K562 (cell line): ENCODE measurements around the gene HYAL4.

Experiments
- KLF10 ChIP-seq: fragments of 250-450 bp; sonication (Bioruptor Pico); IDR thresholded peaks from 2 replicates; pipeline ENCODE4 v1.6.1; 2021; ENCODE audit warnings: matching md5 sums
- MAZ ChIP-seq, 2 experiments: fragments of 450-650 bp in 1 of 2; sonication (generic) in 1 of 2; formaldehyde crosslinking; IDR thresholded peaks in 1 of 2; conservative IDR thresholded peaks in 1 of 2; 2 replicates each; pipeline versions ENCODE4 v1.4.0 to v1.5.0; 2020; ENCODE audit warnings: mild to moderate bottlenecking in 1 of 2, missing genetic modification reagents in 1 of 2
- PHF21A ChIP-seq: fragments of 450-650 bp; IDR thresholded peaks from 2 replicates; pipeline ENCODE4 v1.6.1; 2017; ENCODE audit warnings: low read depth, borderline replicate concordance
- TAF1 ChIP-seq: IDR thresholded peaks from 2 replicates; pipeline ENCODE4 v1.6.1; 2011; ENCODE audit warnings: mild to moderate bottlenecking, low read length, moderate library complexity; ENCODE audit not compliant: insufficient read depth, control insufficient read depth, severe bottlenecking; ENCODE audit errors: extremely low read depth
- YBX1 ChIP-seq: fragments of 450-650 bp; IDR thresholded peaks from 2 replicates; pipeline ENCODE4 v1.7.1; 2016; ENCODE audit warnings: mild to moderate bottlenecking
- YY1 ChIP-seq, 3 experiments: IDR thresholded peaks; 2 replicates each; pipeline ENCODE4 v1.6.1; 2011; ENCODE audit warnings: low read length in 2 of 3, mild to moderate bottlenecking in 2 of 3, moderate library complexity in 2 of 3, borderline replicate concordance in 1 of 3, control low read depth in 1 of 3, low read depth in 1 of 3; ENCODE audit not compliant: insufficient read depth in 3 of 3, insufficient replicate concordance in 2 of 3, control insufficient read depth in 1 of 3, insufficient read length in 1 of 3; ENCODE audit errors: extremely low read depth in 1 of 3
- TF ChIP-seq, protein P1 (sequence below): fragments of 250-450 bp; sonication (Bioruptor Pico); IDR thresholded peaks from 2 replicates; pipeline ENCODE4 v1.9.0; 2021; ENCODE audit warnings: mild to moderate bottlenecking
- TF ChIP-seq, protein P2 (sequence below), 3 experiments: IDR thresholded peaks in 2 of 3; conservative IDR thresholded peaks in 1 of 3; 2 replicates each; pipeline ENCODE4 v1.5.1; 2011 to 2012; ENCODE audit warnings: low read length in 3 of 3, mild to moderate bottlenecking in 3 of 3, control low read depth in 2 of 3, improper control_type of control experiment in 1 of 3, inconsistent platforms in 1 of 3, low read depth in 1 of 3, mixed read lengths in 1 of 3, moderate library complexity in 1 of 3; ENCODE audit not compliant: insufficient read depth in 2 of 3

DNA sequence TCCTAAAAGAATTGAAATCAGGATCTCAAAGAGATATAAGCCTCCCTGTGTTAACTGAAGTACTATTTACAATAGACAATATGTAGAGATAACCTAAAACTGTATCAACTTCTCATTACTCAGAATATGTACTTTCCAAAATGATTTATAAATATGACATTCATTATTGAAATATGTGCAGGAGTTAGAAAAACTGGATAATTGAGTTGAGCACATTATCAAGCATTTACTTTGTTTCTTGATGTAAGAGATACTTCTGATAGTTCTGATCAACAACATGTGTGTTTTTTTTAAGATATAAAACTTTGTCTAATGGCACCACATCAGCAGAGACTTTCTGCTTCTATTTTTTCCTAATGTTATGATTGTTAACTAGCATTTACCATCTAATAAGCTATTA, 38.2 kb downstream of the HYAL4 start:
- TF ChIP-seq, protein P1, sequence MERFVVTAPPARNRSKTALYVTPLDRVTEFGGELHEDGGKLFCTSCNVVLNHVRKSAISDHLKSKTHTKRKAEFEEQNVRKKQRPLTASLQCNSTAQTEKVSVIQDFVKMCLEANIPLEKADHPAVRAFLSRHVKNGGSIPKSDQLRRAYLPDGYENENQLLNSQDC = no peak
- TF ChIP-seq, protein P2, sequence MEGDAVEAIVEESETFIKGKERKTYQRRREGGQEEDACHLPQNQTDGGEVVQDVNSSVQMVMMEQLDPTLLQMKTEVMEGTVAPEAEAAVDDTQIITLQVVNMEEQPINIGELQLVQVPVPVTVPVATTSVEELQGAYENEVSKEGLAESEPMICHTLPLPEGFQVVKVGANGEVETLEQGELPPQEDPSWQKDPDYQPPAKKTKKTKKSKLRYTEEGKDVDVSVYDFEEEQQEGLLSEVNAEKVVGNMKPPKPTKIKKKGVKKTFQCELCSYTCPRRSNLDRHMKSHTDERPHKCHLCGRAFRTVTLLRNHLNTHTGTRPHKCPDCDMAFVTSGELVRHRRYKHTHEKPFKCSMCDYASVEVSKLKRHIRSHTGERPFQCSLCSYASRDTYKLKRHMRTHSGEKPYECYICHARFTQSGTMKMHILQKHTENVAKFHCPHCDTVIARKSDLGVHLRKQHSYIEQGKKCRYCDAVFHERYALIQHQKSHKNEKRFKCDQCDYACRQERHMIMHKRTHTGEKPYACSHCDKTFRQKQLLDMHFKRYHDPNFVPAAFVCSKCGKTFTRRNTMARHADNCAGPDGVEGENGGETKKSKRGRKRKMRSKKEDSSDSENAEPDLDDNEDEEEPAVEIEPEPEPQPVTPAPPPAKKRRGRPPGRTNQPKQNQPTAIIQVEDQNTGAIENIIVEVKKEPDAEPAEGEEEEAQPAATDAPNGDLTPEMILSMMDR (IDR thresholded peaks at IDR 0.05 in 2 of 3, conservative IDR thresholded peaks at IDR 0.05 in 1 of 3; ENCODE audit: insufficient read depth in 2 of 3, low read depth in 1 of 3, low read length in 3 of 3) = no peak
- no peak for TF ChIP-seq TAF1
- no peak for TF ChIP-seq KLF10 (CRISPR knock-in tag)
- no peak for TF ChIP-seq PHF21A
- no peak for TF ChIP-seq YBX1
- no peak for TF ChIP-seq YY1 (IDR thresholded peaks at IDR 0.05; ENCODE audit: borderline replicate concordance in 1 of 3, control insufficient read depth in 1 of 3, extremely low read depth in 1 of 3, insufficient read depth in 3 of 3, insufficient read length in 1 of 3, insufficient replicate concordance in 2 of 3, low read depth in 1 of 3, low read length in 2 of 3)
- TF ChIP-seq MAZ (CRISPR knock-in tag; conservative IDR thresholded peaks at IDR 0.05 in 1 of 2, IDR thresholded peaks at IDR 0.05 in 1 of 2) = no peak
